ENCODE results near the gene RPS29.
A peak's percentile ranks its signal among the peaks of the same experiment; 100 is the strongest.
"Not testable (repeated sequence)": the region's sequence is repeated elsewhere in the genome, so short reads cannot be mapped to it uniquely, and the experiment has no call there.

Gene RPS29

DNA sequence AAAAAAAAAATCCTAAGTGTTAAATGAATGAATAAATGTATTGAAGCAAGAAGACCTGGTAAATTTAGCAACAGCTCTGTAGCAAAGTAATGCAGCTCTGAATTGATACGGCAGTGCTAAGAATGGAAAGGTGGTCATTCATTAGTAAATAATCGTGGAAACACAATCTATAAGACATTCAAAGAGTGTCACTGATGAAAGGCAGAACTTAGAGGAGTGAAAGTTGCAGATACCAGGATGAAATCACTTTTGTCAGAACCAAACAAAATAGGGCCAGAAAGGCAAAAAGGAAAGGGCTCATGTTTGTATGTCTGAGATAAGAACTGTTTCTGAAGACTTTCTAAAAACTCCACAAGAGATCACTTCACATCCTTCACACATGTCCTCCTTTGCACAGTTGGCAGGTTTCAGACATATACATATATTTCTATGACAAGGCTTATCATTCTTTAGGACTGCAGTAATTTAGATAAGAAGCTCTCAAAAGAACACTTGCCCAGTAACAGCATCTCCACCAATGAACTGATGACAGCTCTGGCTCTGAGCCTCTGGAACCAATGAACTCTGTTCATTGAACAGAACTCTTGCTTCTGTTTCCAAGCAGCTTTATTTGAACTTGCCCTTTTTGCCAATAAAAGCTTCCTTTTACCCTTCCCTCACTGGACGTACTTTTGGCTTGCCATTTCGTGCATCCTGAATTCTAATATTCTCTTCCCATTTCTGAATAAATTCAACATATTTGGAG is 8.3 kb upstream of the RPS29 start:
- DNase-seq = no peak

DNA sequence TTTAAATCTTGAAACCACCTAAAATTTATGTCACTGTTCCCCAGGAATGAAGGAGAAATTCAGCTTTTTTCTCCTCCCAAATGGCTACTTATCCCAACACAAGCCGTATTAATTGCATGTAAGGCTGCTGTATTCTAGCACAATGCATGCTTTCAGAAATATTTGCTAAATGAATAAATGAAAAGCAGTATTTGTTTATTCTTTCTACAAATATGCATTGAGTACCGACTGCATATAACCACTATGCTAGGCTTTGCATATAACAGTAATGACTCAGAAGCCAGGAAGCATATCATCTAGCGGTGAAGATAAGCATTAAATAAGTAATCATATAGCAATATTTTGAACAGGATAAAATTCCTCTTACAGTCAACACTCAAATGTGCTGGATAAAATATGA is 6.8 kb upstream of the RPS29 start:
- no peak for DNase-seq

- no peak for DNase-seq
Observed at GRCh38 chr14:49589387-49589786, 3.2 kb upstream of the RPS29 start.

DNA sequence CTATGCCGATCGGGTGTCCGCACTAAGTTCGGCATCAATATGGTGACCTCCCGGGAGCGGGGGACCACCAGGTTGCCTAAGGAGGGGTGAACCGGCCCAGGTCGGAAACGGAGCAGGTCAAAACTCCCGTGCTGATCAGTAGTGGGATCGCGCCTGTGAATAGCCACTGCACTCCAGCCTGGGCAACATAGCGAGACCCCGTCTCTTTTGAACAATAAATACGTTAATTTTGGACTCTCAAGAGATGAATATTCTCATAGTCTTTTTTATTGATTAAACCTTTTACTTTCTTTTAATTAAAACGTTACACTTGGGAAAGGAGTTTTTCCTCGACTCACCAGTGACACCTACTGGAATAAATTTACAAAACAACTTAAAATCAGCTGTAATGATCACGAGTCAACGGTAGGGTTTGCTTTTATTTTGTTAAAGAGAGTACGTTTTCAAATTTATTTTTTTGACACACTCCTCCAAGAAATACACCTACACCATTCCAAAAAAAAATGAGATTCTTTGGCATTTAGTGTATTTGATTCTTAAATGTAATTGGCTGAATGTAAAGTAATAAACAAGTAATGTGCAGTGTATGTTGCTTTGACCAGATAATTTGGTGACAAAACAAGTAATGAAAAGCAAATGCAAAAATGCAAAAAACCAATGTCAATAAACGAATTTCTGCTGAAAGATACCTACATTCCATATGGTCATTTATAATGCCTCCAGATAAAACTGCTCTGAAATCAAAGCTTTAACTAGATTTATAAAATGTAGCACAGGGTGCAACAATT is 687 bp upstream of the RPS29 start:
- DNase-seq = peak; percentile 28

- not testable (repeated sequence) for DNase-seq
Observed at GRCh38 chr14:49584981-49585640, 1.1 kb downstream of the RPS29 start.

GRCh38 chr14:49584058-49584457 is 2.1 kb downstream of the RPS29 start:
- DNase-seq = no peak

DNA sequence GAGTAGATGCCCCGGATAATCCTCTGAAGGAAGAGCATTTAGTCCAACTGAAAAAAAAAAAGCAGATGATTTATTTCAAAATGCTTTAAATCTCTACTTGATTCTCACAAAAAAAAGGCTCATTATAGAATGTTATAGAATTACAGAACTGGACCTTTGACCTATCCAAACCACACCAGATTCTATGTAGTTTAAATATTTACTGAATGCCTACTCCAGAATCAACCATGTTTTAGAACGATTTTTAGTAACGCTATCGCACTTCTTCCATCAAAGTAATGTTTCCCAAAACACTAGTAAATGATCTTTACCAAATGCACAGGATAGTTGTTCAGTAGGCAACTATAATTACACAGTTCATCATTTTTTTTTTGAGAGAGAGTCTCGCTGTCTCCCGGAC is 2.6 kb downstream of the RPS29 start:
- no peak for DNase-seq

DNA sequence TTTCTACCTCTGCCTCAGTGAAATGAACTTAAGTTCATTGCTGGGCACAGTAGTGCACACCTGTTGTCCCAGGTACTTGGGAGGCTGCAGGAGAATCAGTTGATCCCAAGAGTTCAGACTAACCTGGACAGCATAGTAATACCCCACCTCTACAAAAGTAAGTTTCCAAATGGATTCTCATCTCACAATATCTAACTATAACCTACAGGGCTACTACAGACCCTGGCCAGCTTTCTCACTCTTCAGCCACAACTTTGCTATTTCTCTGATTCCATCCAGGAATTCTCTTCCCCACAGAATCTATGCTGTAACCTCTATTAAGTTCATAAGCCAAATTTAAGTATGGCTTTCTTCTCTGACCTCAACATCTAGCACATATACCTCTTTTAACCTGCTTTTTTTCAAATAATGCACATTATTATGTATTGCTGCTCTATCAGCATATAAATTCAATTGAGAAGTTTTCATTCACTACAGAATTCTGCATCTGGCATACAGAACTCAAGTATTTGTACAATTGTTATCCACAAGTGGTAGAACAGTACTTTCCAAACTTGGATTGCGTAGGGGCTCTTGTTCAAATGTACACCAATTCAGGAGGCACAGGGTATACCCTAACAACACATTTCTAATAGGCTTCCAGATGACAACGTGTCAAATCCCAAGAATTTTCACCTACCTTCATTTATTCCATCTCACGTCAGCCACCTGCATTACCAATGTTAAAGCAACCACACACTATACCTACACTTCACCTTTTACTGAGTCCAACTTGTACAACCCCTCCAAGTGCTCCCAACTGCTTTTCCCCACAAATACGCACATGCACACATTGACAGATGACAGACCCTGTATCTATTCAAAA is 3.8 kb downstream of the RPS29 start:
- no peak for DNase-seq

DNA sequence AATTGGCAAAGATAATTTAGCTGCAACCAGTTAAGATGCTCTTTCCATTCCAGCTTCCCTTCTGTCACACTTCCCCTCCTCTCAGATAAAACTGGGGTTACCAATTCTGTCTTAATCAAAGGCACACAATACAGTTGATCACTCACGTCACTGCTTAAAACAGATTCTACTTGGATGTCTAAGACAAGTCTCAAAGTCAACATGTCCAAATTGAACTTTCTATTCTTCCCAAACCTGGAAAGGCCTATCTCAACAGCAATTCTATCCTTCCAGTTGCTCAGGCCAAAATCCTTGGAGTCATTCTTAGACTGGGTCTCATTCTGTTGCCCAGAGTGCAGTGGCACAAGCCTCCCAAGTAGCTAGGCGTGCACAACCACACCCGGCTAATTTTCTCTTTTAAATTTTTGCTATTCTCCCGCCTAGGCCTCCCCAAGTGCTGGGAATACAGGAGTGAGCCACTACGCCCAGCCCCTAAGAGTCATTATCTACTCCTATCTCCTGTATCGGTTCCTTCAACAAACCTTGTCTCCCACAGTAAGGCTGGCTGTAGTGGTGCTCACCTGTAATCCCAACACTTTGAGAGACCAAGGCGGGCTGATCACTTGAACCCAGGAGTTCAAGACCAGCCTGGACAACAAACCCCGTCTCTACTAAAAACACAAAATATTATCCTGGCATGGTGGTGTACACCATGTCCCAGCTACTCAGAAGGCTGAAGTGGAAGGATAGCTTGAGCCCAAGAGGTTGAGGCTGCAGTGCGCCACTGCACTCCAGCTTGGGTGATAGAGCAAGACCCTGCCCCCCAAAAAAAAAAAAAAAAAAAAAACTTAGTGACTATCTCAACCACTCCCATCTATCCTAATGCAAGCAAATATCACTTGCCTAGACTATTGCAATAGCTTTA is 4.7 kb downstream of the RPS29 start:
- no peak for DNase-seq

- no peak for DNase-seq
Observed at GRCh38 chr14:49579841-49580240, 6.3 kb downstream of the RPS29 start.

DNA sequence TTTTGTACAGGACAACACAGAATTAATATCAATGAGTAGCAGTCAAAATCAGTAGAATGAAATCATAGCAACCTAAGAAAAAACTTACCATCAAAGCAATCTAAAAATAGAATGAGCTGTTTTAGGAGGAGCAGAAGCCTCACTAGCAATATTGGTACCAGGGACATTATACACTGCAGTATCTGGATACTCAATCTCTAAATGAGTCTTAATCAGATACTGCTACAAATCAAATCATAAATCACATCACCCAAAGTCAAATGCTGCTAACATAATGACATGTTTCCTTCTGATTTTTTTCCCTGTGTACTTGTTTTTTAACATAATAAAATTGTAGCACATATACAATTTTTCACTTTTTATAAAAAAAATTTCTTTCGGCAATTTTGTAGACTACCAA is 8.0 kb downstream of the RPS29 start:
- no peak for DNase-seq

DNA sequence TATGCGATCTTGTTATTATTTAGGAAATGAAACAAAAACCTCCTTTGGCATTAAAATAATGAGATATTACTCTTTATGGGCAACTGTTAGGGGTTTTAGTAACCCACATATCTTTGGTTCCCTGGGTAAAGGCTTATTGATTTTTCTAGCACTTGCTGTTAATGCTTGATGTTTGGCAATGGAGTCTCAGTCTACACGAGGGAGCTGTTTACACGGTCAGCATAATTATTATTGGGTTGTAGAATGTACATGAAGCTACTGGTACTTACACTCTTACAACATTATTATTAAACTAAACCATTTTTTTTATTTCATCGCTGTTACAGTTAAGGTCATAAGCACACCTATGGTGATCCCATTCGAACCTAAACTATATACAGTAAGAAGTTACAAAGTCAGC is 12.1 kb downstream of the RPS29 start:
- no peak for DNase-seq

- no peak for DNase-seq
Observed at GRCh38 chr14:49569281-49569680, 16.9 kb downstream of the RPS29 start.

DNA sequence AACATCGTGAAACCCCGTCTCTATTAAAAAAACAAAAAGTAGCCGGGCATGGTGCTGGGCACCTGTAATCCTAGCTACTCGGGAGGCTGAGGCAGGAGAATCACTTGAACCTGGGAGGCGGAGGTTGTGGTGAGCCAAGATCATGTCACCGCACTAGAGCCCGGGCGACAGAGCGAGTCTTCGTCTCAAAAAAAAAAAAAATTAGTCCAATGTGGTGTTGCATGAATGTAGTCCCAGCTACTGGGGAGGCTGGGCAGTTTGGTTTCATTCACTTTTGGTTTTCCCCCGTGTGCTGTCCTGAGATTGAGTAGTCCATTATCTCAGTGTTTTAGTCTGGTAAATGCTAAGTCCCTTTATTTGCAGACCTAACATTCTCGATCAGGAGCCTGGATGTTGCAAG is 19.5 kb downstream of the RPS29 start:
- DNase-seq = no peak

DNA sequence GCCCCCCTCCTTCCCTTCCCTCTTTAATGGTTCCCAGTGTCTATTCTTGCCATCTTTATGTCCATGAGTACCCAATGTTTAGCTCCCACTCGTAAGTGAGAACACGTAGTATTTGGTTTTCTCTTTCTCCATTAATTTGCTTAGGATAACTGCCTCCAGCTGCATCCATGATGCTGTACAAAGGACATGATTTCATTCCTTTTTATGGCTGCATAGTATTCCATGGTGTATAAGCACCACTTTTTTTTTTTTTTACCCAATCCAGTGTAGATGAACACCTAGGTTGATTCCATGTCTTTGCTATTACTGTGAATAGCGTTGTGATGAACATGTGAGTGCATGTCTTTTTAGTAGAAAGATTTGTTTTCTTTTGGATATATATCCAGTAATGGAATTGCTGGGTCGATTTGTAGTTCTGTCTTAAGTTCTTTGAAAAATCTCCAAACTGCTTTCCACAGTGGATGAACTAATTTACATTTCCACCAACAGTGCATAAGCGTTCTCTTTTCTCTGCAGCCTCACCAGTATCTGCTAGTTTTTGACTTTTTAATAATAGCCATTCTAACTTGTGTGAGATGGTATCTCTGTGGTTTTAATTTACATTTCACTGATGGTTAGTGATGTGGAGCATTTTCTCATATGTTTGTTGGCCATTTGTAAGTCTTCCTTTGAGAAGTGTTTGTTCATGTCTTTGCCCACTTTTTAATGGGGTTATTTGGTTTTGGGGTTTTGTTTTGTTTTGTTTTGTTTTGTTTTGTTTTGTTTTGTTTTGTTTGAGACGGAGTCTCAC is 26.0 kb downstream of the RPS29 start:
- DNase-seq = no peak

- DNase-seq = peak; percentile 9
Observed at GRCh38 chr14:49553892-49554291, 32.3 kb downstream of the RPS29 start.

GRCh38 chr14:49553106-49553505 is 33.1 kb downstream of the RPS29 start:
- no peak for DNase-seq

DNA sequence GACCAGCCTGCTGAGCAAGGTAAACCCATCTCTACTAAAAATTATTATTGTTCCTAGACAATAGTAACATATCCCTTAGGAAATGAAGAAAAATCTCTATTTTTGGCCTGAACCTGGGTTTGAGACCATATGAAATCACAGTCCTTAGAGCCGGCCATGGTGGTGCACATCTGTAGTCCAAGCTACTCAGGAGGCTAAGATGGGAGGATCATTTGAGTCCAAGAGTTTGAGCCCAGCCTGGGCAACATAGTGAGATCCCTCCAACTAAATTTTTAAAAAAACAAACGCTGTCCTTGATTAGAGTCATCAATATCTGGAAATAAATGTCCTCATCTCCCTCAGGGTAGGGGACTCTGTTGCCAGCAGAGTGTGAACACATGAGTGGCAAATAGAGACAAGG is 34.6 kb downstream of the RPS29 start:
- no peak for DNase-seq

GRCh38 chr14:49550286-49551184 is 35.6 kb downstream of the RPS29 start:
- DNase-seq = no peak

- no peak for DNase-seq
Observed at GRCh38 chr14:49549881-49550280, 36.3 kb downstream of the RPS29 start.
